NCI-H2171 treated with DMSO at 0.1 percent for 48 hours (cell line): ENCODE results near the gene SZRD1.
A peak's percentile ranks its signal among the peaks of the same experiment; 100 is the strongest.

Source experiments
- DNase-seq: peaks from one replicate; lab custom pipeline; 2025; lab: John Stamatoyannopoulos, UW

Gene SZRD1

DNA sequence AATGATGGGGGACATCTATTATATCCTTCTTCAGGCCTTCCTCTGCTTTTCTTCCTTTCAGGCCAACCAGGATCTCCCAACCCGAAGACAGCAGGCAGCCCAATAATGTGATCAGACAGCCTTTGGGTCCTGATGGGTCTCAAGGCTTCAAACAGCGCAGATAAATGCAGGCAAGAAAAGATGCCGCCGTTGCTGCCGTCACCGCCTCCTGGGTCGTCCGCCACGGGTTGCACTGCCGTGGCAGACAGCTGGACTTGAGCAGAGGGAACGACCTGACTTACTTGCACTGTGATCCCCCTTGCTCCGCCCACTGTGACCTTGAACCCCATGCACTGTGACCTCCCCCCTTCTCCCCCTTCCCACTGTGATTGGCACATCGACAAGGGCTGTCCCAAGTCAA, 27.9 kb downstream of the SZRD1 start:
- no peak for DNase-seq

DNA sequence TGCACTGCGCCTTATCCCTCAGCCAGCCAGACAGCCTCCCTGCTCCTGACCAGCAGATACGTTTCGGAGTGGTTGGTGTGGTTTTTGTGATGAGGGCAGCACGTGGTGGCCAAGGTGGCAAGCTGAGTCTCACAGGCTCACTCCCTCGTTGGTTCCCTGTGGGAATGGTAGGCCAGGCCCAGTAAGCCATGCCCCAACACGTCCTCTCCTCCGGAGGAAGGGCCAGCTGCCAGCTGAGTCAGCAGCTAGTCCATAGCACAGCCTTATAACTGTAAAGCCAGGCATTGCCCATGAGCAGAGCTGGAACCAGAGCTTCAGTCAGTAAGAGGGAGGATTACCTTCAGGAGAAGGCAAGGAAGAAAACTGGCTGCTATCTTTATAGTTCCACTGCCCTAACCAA, 29.5 kb downstream of the SZRD1 start:
- DNase-seq, result no peak

DNA sequence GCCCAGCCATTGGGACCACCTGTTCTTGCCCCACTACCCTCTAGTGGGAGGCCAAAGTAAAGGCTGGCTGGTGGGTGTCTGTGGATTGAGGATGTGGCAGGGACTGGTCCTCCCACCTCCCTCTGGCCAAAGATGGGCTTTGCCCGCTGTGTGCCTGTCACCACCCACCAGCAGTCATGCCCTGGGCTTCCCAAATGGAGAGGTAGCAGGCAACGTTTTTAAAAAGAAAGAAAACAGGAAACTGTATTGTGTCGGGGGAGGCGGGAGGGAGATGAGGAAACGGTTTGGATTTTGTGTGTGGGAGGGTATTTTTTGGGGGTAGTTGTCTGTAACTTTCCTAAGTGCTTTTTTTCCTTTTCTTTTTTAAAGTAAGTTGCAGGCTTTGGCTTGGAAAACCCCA, 30.1 kb downstream of the SZRD1 start:
- DNase-seq, result no peak

DNA sequence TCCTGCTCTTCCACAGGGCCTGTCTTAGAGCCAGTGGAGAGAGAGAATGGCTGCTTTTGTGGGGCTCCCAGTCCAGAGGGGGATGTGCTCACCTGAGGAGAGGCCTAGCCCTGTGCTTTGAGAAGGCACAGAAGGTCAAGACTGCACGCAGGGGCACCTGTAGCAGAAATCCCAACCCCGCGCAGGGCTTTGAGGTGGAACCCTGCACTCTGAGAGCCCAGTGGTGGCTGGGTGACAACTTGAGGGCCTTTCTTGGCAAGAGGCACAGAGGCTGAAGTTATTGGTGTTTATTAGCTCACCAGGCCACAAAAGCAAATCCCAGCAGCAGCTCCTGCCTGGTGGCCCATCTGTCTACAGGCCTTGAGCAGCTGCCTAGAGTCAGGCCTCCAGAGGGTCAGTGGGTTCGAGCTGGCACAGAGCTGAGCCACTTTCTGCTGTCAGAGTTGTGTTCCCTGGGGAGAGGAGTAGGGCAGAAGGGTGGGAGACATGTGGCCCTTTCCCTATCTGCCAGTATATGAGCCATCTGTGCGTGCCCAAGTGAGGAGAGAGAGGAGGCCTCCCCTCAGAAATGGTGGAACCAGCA, 31.4 kb downstream of the SZRD1 start:
- peak; percentile 95 for DNase-seq

DNA sequence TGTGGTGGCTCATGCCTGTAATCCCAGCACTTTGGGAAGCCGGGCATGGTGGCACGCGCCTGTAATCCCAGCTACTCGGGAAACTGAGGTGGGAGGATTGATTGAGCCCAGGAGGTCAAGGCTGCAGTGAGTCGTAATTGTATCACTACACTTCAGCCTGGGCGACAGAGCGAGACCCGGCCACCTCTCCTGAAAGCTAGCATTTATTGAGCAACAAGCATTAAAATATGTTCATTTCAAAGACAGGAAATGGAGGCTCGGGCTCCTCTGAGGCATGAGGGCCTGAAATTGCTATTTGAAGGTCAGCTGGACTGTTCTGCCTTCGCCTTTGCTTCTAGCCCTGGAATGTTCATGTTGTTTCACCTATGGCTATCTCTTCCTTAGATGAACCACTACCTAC, 35.7 kb downstream of the SZRD1 start:
- no peak for DNase-seq

DNA sequence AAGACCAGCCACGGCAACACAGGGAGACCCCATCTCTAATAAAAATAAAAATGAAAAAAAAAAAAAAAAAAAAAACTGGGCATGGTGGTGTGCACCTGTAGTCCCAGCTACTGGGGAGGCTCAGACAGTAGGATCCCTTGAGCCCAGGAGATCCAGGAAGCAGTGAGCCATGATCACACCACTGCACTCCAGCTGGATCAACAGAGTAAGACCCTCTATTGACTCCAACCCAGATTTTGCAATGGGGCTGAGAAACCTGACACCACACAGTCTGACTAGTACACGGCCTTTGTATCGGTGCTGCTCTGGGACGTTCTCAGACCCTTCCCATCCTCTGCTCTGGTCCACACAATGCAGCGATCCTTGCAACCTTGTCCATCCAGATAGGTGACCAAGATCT, 38.4 kb downstream of the SZRD1 start:
- no peak for DNase-seq

DNA sequence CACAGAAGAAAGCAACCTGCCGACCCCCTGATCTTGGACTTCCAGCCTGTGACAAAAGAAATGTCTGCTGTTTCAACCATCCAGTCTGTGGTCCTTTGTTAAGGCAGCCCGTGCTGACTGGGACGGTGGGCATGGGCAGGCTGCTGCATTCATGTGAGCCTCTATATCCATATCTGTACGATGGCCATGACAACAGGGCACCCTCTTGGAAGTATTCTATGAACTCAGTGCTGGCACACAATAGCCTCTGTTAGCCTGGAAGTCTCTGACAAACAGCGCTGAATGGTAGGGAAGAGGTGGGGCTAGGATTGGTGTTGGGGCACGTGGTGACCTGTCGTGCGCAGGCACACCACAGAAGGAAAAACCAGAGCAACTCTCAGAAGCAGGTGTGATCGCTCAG, 39.8 kb downstream of the SZRD1 start:
- no peak for DNase-seq

DNA sequence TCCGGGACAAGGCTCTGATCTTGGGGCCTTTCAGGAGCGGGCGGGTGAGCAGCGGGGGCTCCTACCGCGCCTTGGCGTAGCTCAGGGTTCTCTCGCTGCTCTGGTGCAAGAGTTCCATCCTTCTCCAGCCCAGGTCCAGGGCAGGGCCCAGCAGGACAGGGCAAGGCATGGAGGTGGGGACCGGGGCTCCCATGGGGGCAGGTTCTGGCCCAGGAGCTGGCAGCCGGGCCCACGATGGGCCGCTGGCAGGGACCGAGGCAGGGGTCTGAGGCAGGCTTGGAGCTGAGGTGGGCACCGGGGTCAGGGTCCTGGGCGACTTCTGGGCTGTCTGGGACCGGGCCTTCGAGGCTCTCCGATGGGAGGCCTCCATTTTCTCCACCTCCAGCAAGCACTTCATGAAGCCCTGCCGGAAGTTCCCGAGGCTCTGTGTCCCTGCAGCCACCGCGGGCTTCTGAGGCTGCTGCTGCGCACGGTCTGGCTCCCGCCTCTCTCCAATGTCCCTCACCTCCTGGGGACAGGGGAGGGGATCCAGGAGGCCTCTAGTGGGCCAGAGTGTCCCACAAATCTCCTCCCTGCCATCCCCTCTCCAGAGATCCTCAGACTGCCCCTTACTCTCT, 42.6 kb downstream of the SZRD1 start:
- DNase-seq, result no peak

DNA sequence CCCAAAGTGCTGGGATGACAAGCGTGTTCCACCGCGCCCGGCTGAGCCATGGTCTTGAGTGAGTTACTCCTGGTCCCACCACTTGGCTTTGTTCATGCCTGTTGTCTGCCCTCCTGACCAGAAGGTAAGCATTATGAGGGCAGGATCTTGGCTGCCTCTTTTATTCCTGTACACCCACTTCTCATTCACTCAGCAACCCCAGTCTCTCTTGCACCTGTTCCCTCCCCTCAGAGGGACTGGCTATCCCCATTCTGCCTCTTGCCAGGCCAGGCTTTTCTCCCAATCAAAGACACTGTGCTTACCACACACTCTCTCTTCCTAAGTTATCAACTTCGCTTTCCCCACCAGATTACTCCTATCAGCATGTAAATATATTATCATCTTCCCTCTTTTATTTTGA, 43.8 kb downstream of the SZRD1 start:
- no peak for DNase-seq

DNA sequence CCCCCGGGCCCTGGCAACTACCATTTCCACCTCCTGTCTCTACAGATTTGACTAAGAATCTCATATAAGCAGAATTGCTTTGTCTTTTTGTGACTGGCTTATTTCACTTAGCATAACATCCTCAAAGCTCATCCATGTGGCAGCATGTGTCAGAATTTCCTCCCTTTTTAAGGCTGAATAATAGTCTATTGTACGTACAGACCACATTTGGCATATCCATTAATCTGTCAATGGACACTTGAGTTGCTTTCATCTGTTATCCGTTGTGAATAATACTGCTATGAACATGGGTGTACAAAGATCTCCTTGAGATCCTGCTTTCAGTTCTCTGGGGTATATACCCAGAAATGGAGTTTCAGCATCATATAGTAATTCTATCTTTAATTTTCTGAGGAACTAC, 46.1 kb downstream of the SZRD1 start:
- DNase-seq, result no peak

DNA sequence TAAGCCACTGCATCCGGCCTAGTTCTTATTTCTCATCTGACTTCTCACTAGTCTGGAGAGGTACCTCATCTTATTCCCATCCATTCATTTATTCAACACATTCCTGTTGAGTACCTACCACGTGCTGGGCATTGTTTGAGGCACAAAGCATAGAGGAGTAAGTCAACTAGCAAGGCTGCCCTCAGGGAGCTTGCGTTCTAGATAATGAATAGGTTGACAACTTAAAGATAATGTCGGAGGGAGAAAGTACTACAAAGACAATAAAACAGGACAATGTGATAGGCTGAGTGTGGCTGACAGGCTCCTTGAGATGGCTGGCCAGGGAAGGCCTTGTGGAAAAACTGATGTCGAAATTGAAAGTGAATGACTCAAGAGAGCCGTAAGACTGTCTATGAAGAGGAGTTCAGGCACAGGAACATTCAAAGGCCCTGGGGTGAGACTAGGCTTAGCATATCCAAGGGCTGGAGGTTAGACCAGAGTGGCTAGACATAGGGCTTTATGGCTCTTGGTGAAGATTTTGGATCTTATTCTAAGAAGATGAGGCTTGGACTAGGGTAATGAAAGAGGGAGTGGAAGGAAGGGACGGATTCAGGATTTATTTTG, 51.9 kb downstream of the SZRD1 start:
- no peak for DNase-seq

DNA sequence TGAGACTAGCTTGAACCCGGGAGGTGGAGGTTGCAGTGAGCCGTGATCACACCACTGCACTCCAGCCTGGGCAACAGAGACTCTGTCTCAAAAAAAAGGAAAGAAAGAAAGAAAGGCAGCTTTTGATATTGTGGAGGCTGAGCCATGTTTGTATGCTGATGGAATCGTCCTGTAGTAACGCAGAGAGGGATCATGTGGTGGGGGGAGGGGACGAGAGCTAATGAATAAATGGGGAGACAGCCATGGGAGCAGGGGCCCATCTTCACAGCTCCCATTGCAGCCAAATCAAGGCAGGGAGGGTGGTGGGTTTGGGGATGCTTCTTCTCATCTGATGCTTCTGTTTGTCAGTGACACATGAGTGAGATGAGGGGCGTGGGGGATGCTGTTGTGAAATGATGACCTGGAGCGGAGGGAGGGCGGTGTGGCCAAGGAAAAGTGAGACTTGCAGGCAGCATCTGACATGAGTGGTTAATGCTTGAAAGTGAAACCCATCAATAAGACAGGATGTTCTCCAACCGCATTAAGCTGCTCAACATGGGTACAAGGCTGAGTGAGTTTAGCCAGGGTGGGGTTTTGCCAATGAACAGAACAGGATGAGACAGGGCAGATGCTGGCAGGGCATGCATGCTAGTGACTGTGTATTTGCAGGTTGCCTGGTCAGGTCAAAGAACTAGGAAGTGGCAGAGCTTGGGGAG, 53.5 kb downstream of the SZRD1 start:
- no peak for DNase-seq

DNA sequence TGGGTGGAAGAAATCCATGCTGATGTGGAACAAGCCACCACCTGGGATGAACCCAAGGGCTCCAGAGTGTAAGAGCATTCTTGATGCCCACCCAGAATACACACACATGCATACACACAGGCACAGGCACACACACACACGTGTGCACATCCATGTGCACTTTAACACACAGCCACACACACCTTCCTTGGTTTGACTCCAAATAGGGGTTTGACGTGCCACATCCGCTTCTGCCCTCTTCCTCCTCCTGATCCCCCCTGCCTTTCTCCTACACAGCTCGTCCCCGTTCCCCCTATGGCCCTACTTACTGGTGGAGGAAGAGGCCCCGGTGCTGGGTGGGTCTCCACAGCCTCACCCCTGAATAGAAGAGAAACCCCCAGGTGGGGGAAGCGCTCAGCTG, 54.2 kb downstream of the SZRD1 start:
- no peak for DNase-seq

DNA sequence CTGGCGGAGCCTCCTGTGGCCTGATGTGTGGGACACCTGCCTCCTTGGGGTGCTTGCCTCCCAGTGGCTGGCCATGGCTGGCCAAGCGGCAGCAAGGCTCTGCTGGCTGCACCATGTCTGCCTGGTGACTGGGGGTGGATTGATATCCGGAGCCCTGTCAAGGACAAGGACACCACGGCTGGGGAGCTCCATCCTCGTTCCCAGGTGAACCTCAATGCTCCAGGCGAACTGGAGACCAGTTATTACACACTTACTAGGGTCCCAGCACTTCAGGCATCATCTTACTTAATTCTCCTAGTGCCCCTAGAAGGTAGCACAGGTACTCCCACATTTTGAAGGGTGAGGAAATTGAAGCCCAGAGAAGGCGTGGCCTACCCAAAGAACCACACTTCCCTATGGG, 55.0 kb downstream of the SZRD1 start:
- no peak for DNase-seq

DNA sequence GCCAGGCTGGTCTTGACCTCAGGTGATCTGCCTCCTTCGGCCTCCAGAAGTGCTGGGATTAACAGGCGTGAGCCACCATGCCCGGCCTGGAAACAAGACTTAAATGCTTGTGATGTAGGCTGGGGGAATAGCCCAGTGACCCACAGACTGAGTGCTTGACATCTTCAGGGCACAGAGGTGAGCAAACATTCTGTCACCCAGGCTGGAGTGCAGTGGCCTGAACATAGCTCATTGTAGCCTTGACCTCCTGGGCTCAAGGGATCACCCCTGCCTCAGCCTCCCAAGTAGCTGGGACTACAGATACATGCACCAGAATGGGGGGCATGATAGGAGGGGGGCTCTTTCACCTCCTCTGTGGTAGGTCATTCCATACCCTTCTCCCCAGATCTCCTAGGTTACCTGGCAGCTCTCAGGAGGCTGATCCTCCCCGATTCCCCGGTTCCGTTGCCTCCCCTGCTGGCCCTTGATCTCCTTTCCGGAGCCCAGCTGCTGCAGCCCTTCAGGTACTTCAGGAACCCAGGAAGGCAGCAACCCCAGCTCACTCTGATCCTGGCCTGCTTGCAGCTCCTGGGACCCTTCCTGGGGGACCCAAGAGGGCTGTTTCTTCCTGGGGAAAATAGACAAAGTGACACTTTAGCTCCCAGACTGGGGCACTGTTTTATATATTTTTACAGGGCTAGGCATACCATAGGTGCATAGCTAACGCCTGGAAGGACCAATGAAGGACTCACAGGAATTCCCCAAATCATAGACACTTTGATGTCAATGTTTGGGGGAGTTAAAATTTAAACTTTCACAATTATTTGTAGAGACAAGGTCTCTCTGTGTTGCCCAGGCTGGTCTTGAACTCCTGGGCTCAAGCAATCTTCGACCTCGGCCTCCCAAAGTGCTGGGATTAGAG, 58.3 kb downstream of the SZRD1 start:
- no peak for DNase-seq

DNA sequence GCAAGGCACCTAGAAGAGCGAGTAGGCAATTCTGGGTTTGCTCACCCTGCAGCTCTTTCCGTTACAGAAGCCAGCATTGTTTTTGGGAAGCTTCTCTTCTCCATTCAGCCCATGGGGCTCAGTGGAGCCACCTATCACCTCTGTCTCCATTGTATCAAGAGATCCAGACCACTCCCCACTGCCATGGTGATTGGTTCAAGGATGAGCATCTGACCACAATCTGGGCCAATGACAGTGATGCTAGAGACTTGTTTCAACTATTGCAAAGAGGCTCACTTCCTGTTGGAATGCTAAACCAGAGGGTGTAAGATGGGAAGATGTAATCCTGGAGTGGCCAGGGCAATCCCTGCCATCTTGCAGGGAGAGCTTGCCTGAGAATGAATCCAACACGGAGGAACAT, 63.6 kb downstream of the SZRD1 start:
- no peak for DNase-seq

DNA sequence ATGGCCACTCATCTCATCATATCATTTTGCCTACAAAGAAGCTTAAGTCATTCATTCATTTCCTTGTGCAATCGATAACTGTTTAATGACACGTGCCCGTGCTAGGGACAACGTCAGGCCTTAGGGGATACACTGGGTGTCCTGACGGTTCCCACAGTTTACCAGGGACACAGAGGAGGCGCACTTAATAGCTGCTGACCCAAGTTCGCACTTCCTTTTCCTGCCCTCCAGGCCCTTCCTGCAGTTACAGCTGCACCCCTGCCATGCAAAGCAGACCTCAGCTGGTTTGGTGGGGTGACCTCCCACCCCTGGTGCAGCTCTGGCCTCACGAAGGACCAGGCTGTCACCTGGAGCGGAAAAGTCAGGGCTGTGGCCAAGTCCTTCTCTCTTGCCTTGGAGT, 66.0 kb downstream of the SZRD1 start:
- no peak for DNase-seq

DNA sequence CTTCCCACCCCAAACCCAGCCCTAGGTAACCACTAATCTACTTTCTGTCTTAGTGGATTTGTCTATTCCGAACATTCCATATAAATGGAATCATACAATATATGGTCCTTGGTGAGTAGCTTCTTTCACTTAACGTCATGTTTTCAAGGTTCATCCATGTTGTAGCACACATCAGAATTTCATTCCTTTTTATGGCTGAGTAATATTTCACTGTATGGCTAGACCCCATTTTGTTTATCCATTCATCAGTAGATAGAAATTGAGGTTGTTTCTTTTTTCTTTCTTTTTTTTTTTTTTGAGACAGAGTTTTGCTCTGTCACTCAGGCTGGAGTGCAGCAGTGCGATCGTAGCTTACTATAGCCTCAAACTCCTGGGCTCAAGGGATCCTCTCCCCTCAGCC, 67.0 kb downstream of the SZRD1 start:
- no peak for DNase-seq

DNA sequence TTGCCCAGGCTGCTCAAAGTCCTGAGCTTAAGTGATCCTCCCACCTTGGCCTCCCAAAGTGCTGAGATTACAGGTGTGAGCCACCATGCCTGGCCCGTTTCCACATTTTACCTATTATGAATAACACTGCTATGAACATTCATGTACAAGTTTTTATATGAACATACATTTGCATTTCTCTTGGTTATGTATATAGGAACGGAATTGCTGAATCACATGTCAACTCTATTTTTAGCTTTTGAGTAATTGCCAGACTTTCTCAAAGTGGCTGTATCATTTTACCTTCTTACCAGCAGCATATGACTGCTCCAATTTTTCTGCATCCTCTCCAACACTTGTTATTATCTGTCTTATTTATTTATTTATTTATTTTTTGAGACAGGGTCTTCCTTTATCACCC, 67.5 kb downstream of the SZRD1 start:
- DNase-seq, result peak; percentile 7

DNA sequence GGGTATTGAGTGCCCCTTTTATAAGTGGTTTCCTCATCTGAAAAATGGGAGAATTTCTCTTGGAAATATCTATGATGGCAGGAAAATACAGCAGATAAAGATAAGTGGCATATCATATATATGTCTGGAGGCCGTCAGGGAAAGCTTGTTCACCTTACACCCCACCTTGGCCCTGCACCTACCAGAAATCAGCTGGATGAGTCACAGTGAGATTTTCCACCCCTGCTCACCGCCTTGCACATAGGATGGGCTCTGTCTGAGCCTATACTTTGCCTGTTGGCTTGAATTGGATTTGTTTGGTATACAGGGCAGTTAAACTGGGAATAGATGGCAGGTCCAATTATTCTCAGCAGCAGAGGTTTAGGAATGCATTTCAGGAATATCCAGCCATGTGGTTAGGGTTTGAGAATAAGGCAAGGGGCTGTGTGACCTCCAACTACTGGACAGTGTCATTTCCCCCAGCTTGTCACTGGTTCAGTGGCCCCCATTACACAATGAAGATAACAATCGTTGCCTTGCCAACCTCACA, 70.0 kb downstream of the SZRD1 start, which contains the start of gene SPATA21:
Gene SPATA21 (minus strand): TSS at position 479 of the 529 bp plus-strand sequence. CDS start 6,053 bp downstream, outside the sequence.
- DNase-seq, result no peak

DNA sequence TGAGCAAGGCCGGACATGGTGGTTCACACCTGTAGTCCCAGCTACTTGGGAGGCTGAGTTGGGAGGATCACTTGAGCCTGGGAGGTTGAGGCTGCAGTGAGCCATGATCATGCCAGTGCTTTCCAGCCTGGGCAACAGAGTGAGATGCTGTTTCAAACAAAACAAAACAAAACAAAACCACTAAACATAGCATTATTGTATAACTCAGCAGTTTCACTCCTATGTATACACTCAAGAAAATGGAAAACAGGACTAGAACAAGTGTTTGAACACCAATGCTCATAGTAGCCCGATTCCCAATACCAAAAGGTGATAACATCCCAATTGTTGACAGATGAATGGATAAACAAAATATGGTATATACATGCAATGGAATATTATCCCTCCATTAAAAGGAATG, 71.5 kb downstream of the SZRD1 start:
- no peak for DNase-seq

DNA sequence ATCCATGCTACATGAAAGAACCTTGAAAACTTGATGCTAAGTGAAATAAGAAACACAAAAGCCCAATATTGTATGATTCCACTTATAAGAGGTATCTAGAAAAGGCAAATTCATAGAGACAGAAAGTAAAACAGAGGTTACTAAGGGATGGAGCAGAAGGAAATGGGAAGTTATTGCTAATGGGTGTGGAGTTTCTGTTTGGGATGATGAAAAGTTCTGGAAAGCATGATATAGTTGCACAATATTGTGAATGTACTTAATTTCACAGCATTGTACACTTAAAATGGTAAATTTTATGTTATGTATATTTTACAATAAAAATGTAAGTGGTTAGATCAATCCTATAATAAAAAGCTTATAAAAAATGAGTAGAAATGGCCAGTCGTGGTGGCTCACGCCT, 71.9 kb downstream of the SZRD1 start:
- DNase-seq, result no peak
